ENCODE data around the gene STAT2.

STAT2 gene

GRCh38 chr12:56385873-56386272 is 26.0 kb upstream of the STAT2 start:
- no peak overlapping the region for H3K9ac ChIP-seq (ENCODE audit: low read length)
- H3K4me1 ChIP-seq (ENCODE audit: control insufficient read depth, low read depth, low read length), result peaks cover 3% of the 10 kb centered on the region
- H3K36me3 ChIP-seq (ENCODE audit: control insufficient read depth, low read depth, low read length), result no peaks in the 10 kb centered on the region
- no peak overlapping the region for H3K27ac ChIP-seq (ENCODE audit: low read length)
- H3K27me3 ChIP-seq (ENCODE audit: control insufficient read depth, insufficient read depth, low read length), result no peaks in the 10 kb centered on the region
- H3K4me3 ChIP-seq (ENCODE audit: low read length), result no peak overlapping the region
- H3K9me3 ChIP-seq (ENCODE audit: control insufficient read depth, low read depth, low read length), result no peaks in the 10 kb centered on the region

DNA sequence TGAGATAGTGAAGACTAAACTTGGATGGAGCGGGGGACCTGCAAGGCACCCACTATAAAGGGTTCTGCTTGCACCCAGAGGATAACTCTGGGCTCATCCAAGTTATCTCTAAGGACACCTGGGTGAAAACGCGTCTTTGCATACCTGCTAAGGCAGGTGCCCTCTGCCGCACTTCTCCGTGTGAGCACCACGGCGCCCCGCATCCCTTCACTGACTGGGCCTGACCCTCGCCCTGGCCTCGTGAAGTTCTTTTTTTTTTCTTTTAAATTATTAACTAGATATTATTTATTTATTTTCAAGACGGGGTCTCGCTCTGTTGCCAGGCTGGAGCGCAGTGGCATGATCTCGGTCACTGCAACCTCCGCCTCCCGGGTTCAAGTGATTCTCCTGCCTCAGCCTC is 22.7 kb upstream of the STAT2 start:
- no peaks in the 10 kb centered on the region for H3K9me3 ChIP-seq (ENCODE audit: control insufficient read depth, low read depth, low read length)
- H3K27ac ChIP-seq (ENCODE audit: low read length), result no peak overlapping the region
- H3K4me3 ChIP-seq (ENCODE audit: low read length), result no peak overlapping the region
- no peaks in the 10 kb centered on the region for H3K36me3 ChIP-seq (ENCODE audit: control insufficient read depth, low read depth, low read length)
- no peak overlapping the region for H3K9ac ChIP-seq (ENCODE audit: low read length)
- H3K4me1 ChIP-seq (ENCODE audit: control insufficient read depth, low read depth, low read length), result peaks cover 4% of the 10 kb centered on the region
- no peaks in the 10 kb centered on the region for H3K27me3 ChIP-seq (ENCODE audit: control insufficient read depth, insufficient read depth, low read length)

GRCh38 chr12:56377989-56378316 is 18.0 kb upstream of the STAT2 start:
- no peaks in the 10 kb centered on the region for H3K27me3 ChIP-seq (ENCODE audit: control insufficient read depth, insufficient read depth, low read length)
- H3K4me1 ChIP-seq (ENCODE audit: control insufficient read depth, low read depth, low read length), result peaks cover 4% of the 10 kb centered on the region
- peaks cover 3% of the 10 kb centered on the region for H3K9me3 ChIP-seq (ENCODE audit: control insufficient read depth, low read depth, low read length)
- no peaks in the 10 kb centered on the region for H3K36me3 ChIP-seq (ENCODE audit: control insufficient read depth, low read depth, low read length)
- no peak overlapping the region for H3K9ac ChIP-seq (ENCODE audit: low read length)
- H3K27ac ChIP-seq (ENCODE audit: low read length), result no peak overlapping the region
- no peak overlapping the region for H3K4me3 ChIP-seq (ENCODE audit: low read length)

DNA sequence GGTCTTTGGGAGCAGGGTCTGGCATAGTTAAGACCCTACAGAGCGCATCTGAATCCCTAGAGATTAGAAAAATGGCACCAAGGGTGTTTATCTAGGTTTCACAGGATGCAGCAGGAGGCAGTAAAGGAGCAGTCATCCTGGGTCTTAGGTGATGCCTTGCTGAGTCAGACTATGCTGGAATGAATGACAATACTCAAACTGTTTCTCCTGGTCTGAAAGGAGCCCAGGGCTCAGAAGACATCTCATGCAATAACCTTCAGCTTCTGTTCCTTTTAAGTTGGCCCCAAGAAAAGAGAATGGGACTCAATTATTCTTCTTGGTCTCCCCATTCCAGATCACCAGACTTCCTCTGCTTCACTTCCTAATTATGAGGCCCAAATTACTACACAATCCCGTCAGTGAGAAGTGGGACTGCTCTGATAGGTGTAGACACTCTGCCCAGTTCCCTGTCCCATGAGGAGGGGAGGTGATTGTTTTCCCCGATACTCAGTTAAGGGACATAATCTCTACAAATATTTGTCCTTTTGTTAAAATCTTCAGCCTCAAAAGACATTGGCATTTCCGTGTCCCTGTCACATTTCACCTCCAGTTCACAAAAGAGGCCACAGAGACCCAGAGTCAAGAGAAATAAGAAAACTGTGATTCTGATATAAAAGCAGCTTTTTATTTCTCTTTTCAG is 17.5 kb upstream of the STAT2 start:
- no peaks in the 10 kb centered on the region for H3K36me3 ChIP-seq (ENCODE audit: control insufficient read depth, low read depth, low read length)
- H3K9ac ChIP-seq (ENCODE audit: low read length), result no peak overlapping the region
- peaks cover 4% of the 10 kb centered on the region for H3K4me1 ChIP-seq (ENCODE audit: control insufficient read depth, low read depth, low read length)
- peaks cover 3% of the 10 kb centered on the region for H3K9me3 ChIP-seq (ENCODE audit: control insufficient read depth, low read depth, low read length)
- no peak overlapping the region for H3K4me3 ChIP-seq (ENCODE audit: low read length)
- H3K27ac ChIP-seq (ENCODE audit: low read length), result no peak overlapping the region
- no peaks in the 10 kb centered on the region for H3K27me3 ChIP-seq (ENCODE audit: control insufficient read depth, insufficient read depth, low read length)

DNA sequence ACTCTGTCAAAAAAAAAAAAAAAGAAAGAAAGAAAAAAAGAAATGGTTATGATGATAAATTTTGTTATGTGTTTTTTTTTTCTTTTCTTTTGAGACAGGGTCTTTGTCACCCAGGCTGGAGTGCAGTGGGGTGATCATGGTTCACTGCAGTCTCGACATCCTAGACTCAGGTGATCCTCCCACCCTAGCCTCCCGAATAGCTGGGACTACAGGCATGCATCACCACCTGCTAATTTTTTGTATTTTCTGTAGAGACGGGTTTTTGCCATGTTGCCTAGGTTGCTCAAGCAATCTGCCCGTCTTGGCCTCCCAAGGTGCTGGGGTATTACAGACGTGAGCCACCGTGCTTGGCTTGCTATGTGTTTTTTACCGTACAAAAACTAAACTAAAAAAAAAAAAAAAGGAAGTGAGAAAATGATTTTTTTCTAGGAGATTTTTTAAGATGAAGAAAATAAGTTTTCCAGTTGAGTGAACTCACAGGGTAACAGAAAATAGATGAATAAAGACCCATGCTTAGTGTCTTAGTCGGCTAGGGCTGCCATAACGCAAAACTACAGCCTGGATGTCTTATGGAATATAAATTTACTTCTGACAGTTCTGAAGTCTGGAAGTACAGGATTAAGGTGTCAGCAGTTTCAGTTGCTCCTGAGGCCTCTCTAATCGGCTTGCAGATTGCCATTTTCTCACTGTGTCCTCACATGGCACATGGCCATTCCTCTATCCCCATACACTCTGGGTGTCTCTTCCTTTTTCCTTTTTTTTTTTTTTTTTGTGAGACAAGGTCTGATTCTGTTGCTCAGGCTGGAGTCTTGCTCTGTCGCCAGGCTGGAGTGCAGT is 15.9 kb upstream of the STAT2 start:
- H3K36me3 ChIP-seq (ENCODE audit: control insufficient read depth, low read depth, low read length), result no peaks in the 10 kb centered on the region
- H3K27me3 ChIP-seq (ENCODE audit: control insufficient read depth, insufficient read depth, low read length), result no peaks in the 10 kb centered on the region
- peaks cover 4% of the 10 kb centered on the region for H3K4me1 ChIP-seq (ENCODE audit: control insufficient read depth, low read depth, low read length)
- H3K9ac ChIP-seq (ENCODE audit: low read length), result no peak overlapping the region
- H3K4me3 ChIP-seq (ENCODE audit: low read length), result no peak overlapping the region
- peaks cover 3% of the 10 kb centered on the region for H3K9me3 ChIP-seq (ENCODE audit: control insufficient read depth, low read depth, low read length)
- no peak overlapping the region for H3K27ac ChIP-seq (ENCODE audit: low read length)

DNA sequence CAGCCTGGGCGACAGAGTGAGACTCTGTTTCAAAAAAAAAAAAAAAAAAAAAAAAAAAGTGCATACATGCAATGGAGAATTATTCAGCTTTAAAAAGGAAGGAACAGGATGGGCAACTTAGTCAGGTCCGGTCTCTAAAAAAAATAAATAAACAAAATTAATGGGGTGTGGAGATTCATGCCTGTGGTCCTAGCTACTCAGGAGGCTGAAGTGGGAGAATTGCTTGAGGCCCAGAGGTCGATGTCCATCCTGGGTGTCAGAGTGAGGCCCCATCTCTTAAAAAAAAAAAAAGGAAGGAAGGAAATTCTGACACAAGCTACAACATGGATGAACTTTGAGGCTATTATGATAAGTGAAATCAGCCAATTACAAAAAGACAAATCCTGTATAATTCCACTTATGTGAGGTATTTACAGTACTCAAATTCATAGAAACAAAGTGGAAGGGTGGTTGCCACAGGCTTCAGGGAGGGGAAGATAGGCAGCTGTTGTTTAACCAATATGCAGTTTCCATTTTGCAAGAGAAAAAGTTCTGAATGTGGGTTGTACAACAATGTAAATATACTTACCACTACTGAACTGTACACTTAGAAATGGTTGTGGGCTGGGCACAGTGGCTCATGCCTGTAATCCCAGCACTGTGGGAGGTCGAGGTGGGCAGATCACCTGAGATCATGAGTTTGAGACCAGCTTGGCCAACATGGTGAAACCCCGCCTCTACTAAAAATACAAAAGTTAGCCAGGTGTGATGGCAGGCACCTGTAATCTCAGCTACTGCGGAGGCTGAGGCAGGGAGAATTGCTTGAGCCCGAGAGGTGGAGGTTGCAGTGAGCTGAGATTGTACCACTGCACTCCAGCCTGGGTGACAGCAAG is 15.1 kb upstream of the STAT2 start:
- peaks cover 4% of the 10 kb centered on the region for H3K4me1 ChIP-seq (ENCODE audit: control insufficient read depth, low read depth, low read length)
- peaks cover 3% of the 10 kb centered on the region for H3K9me3 ChIP-seq (ENCODE audit: control insufficient read depth, low read depth, low read length)
- H3K4me3 ChIP-seq (ENCODE audit: low read length), result no peak overlapping the region
- no peaks in the 10 kb centered on the region for H3K36me3 ChIP-seq (ENCODE audit: control insufficient read depth, low read depth, low read length)
- H3K27me3 ChIP-seq (ENCODE audit: control insufficient read depth, insufficient read depth, low read length), result no peaks in the 10 kb centered on the region
- no peak overlapping the region for H3K9ac ChIP-seq (ENCODE audit: low read length)
- no peak overlapping the region for H3K27ac ChIP-seq (ENCODE audit: low read length)

DNA sequence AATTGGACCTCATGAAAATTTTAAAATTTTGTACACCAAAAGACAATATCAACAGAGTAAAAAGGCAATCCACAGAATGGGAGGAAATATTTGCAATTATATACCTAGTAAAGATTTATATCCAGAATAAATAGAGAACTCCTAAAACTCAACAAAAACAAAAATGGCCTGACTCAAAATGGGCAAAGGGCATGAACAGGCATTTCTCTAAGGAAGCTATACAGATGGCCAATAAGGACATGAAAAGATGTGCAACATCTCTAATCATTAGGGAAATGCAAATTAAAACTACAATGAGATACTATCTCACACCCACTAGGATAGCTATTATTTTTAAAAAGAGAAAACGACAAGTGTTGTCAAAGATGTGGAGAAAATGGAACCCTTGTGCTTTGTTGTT is 13.6 kb upstream of the STAT2 start:
- Histone ChIP-seq H3K9me3 (ENCODE audit: control insufficient read depth, low read depth, low read length) (peaks cover 3% of the 10 kb centered on the region), H3K4me3 (ENCODE audit: low read length) (no peak overlapping the region), H3K9ac (ENCODE audit: low read length) (no peak overlapping the region), H3K4me1 (ENCODE audit: control insufficient read depth, low read depth, low read length) (peaks cover 4% of the 10 kb centered on the region), H3K27ac (ENCODE audit: low read length) (no peak overlapping the region), H3K27me3 (ENCODE audit: control insufficient read depth, insufficient read depth, low read length) (no peaks in the 10 kb centered on the region), H3K36me3 (ENCODE audit: control insufficient read depth, low read depth, low read length) (no peaks in the 10 kb centered on the region)

DNA sequence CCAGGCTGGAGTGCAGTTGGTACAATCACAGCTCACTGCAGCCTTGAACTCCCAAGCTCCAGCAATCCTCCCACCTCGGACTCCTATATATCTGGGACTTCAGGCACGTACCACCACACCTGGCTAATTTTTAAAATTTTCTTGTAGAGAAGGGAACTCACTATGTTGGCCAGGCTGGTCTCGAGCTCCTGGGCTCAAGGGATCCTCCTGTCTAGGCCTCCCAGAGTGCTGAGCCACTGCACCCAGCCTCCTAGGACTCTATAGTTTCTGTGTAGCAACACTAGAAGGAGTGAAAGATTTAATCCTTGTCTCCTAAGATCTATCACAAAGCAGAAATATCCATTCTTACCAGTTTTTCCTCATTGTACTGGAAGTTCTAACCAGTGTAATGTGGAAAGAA is 7.0 kb upstream of the STAT2 start:
- no peaks in the 10 kb centered on the region for H3K9me3 ChIP-seq (ENCODE audit: control insufficient read depth, low read depth, low read length)
- no peak overlapping the region for H3K4me3 ChIP-seq (ENCODE audit: low read length)
- no peaks in the 10 kb centered on the region for H3K36me3 ChIP-seq (ENCODE audit: control insufficient read depth, low read depth, low read length)
- H3K9ac ChIP-seq (ENCODE audit: low read length), result no peak overlapping the region
- H3K4me1 ChIP-seq (ENCODE audit: control insufficient read depth, low read depth, low read length), result no peaks in the 10 kb centered on the region
- no peaks in the 10 kb centered on the region for H3K27me3 ChIP-seq (ENCODE audit: control insufficient read depth, insufficient read depth, low read length)
- H3K27ac ChIP-seq (ENCODE audit: low read length), result no peak overlapping the region

- peaks cover 5% of the 10 kb centered on the region for H3K4me1 ChIP-seq (ENCODE audit: control insufficient read depth, low read depth, low read length)
- no peak within 1 kb of the TSS for H3K4me3 ChIP-seq (ENCODE audit: low read length)
- H3K36me3 ChIP-seq (ENCODE audit: control insufficient read depth, low read depth, low read length), result no peaks in the 10 kb centered on the region
- H3K27ac ChIP-seq (ENCODE audit: low read length), result no peak within 1 kb of the TSS
- H3K9me3 ChIP-seq (ENCODE audit: control insufficient read depth, low read depth, low read length), result no peaks in the 10 kb centered on the region
- H3K9ac ChIP-seq (ENCODE audit: low read length), result no peak within 1 kb of the TSS
- no peaks in the 10 kb centered on the region for H3K27me3 ChIP-seq (ENCODE audit: control insufficient read depth, insufficient read depth, low read length)
These were observed 2.5 kb upstream of the STAT2 start, which contains the start of gene APOF for GRCh38 chr12:56362130-56363059. Gene APOF (minus strand): TSS chr12:56362857. CDS start chr12:56362745, 112 bp downstream.

GRCh38 chr12:56361487-56362129 is 1.7 kb upstream of the STAT2 start:
- H3K4me1 ChIP-seq (ENCODE audit: control insufficient read depth, low read depth, low read length), result peaks cover 5% of the 10 kb centered on the region
- H3K27me3 ChIP-seq (ENCODE audit: control insufficient read depth, insufficient read depth, low read length), result no peaks in the 10 kb centered on the region
- H3K9ac ChIP-seq (ENCODE audit: low read length), result no peak overlapping the region
- H3K9me3 ChIP-seq (ENCODE audit: control insufficient read depth, low read depth, low read length), result no peaks in the 10 kb centered on the region
- H3K27ac ChIP-seq (ENCODE audit: low read length), result no peak overlapping the region
- H3K36me3 ChIP-seq (ENCODE audit: control insufficient read depth, low read depth, low read length), result no peaks in the 10 kb centered on the region
- H3K4me3 ChIP-seq (ENCODE audit: low read length), result no peak overlapping the region

Data from iPS-18a (cell line).